ENCODE results near the gene PSMA1.

PSMA1 gene

GRCh38 chr11:14529951-14530350, 9.8 kb upstream of the PSMA1 start:
- DNase-seq (ENCODE audit: low read depth in 2 of 2) = no peak

- DNase-seq (ENCODE audit: low read depth in 2 of 2) = no peak
Observed at GRCh38 chr11:14529321-14529720, 9.1 kb upstream of the PSMA1 start.

GRCh38 chr11:14522801-14523200, 2.6 kb upstream of the PSMA1 start:
- DNase-seq (ENCODE audit: low read depth in 2 of 2) = no peak

- DNase-seq (ENCODE audit: low read depth in 2 of 2) = no peak
Observed at GRCh38 chr11:14522245-14522644, 2.1 kb upstream of the PSMA1 start.

GRCh38 chr11:14520747-14521151, 563 bp upstream of the PSMA1 start:
- DNase-seq (ENCODE audit: low read depth in 2 of 2) = no peak

- no peak for DNase-seq (ENCODE audit: low read depth in 2 of 2)
Observed at GRCh38 chr11:14519597-14519916, 629 bp downstream of the PSMA1 start.

- DNase-seq (ENCODE audit: low read depth in 2 of 2) = no peak
Observed at GRCh38 chr11:14518820-14519219, 1.4 kb downstream of the PSMA1 start.

GRCh38 chr11:14513800-14514199, 6.4 kb downstream of the PSMA1 start:
- no peak for DNase-seq (ENCODE audit: low read depth in 2 of 2)

GRCh38 chr11:14506532-14506931, 13.7 kb downstream of the PSMA1 start:
- no peak for DNase-seq (ENCODE audit: low read depth in 2 of 2)

GRCh38 chr11:14503023-14503422, 17.2 kb downstream of the PSMA1 start:
- no peak for DNase-seq (ENCODE audit: low read depth in 2 of 2)

GRCh38 chr11:14502039-14502438, 18.1 kb downstream of the PSMA1 start:
- no peak for DNase-seq (ENCODE audit: low read depth in 2 of 2)

GRCh38 chr11:14500181-14500651, 20.0 kb downstream of the PSMA1 start:
- peak; percentile 11 to 33 for DNase-seq (ENCODE audit: low read depth in 2 of 2)

- peak; percentile 81 to 86 for DNase-seq (ENCODE audit: low read depth in 2 of 2)
Observed at GRCh38 chr11:14499560-14500180, 20.5 kb downstream of the PSMA1 start, which contains the start of gene COPB1. TSS of gene COPB1 (minus strand) at chr11:14499811. CDS start at chr11:14498928, 883 bp downstream.

GRCh38 chr11:14499178-14499559, 21.0 kb downstream of the PSMA1 start:
- DNase-seq (ENCODE audit: low read depth in 2 of 2) = no peak

GRCh38 chr11:14480716-14481115, 39.5 kb downstream of the PSMA1 start:
- DNase-seq (ENCODE audit: low read depth in 2 of 2) = no peak

GRCh38 chr11:14471127-14471526, 49.1 kb downstream of the PSMA1 start:
- no peak for DNase-seq (ENCODE audit: low read depth in 2 of 2)

- DNase-seq (ENCODE audit: low read depth in 2 of 2) = no peak
Observed at GRCh38 chr11:14463623-14464022, 56.6 kb downstream of the PSMA1 start.

- DNase-seq (ENCODE audit: low read depth in 2 of 2) = no peak
Observed at GRCh38 chr11:14460147-14460546, 60.0 kb downstream of the PSMA1 start.

- DNase-seq (ENCODE audit: low read depth in 2 of 2) = no peak
Observed at GRCh38 chr11:14458377-14458776, 61.8 kb downstream of the PSMA1 start.

GRCh38 chr11:14455648-14456430, 64.3 kb downstream of the PSMA1 start:
- DNase-seq (ENCODE audit: low read depth in 2 of 2) = no peak

Data from activated CD8-positive, alpha-beta memory T cell treated with anti-CD3 and anti-CD28 coated beads for 4 hours (primary cell).